ENCODE results near the gene GYG2.

- TF ChIP-seq CTCF (IDR thresholded peaks at IDR 0.05; ENCODE audit: poor library complexity, severe bottlenecking) (no peak), POLR2AphosphoS5 (IDR thresholded peaks at IDR 0.05) (no peak), EP300 (conservative IDR thresholded peaks at IDR 0.05; ENCODE audit: poor library complexity, severe bottlenecking) (no peak), EZH2 (IDR thresholded peaks at IDR 0.05; ENCODE audit: borderline replicate concordance, insufficient read depth, low read length, poor library complexity, severe bottlenecking) (no peak), SMC3 (conservative IDR thresholded peaks at IDR 0.05; ENCODE audit: poor library complexity) (no peak), RAD21 (conservative IDR thresholded peaks at IDR 0.05) (no peak), TAF1 (IDR thresholded peaks at IDR 0.05; ENCODE audit: low read depth) (no peak), MXI1 (conservative IDR thresholded peaks at IDR 0.05; ENCODE audit: poor library complexity, severe bottlenecking) (no peak)
These were observed 72.8 kb downstream of the GYG2 start for GRCh38 chrX:2901367-2902036.

Measured in neural cell (in vitro differentiated cells).